Measurements from ENCODE around the gene CATSPERE. TPM values are rescaled to one million over a fixed set of nuclear protein-coding genes. Genes with fewer than 3 reads are reported as not detected.

CATSPERE gene
- total RNA-seq, 4 donors from 2014 or later: 0.98 to 3.1 (median 1.3) TPM

GRCh38 chr1:244536316-244536715 lies 75.2 kb downstream of the CATSPERE start:
- no peaks in the 10 kb centered on the region for H3K4me1 ChIP-seq

GRCh38 chr1:244545511-244545910 lies 84.4 kb downstream of the CATSPERE start:
- Histone ChIP-seq H3K4me3 (no peak overlapping the region), H3K27ac (no peak overlapping the region), H3K9me3 (peaks cover 0 to 60% (median 9%) of the 10 kb centered on the region in 4 donors), H3K36me3 (no peaks in the 10 kb centered on the region), H3K27me3 (no peaks in the 10 kb centered on the region), H3K4me1 (no peaks in the 10 kb centered on the region)
- WGBS, 2 donors: 61 to 64% methylated on average over 1 of the region's 1 CpG
- no peak for DNase-seq (ENCODE audit: low spot score in 2 of 2)
- TF ChIP-seq, protein P1, sequence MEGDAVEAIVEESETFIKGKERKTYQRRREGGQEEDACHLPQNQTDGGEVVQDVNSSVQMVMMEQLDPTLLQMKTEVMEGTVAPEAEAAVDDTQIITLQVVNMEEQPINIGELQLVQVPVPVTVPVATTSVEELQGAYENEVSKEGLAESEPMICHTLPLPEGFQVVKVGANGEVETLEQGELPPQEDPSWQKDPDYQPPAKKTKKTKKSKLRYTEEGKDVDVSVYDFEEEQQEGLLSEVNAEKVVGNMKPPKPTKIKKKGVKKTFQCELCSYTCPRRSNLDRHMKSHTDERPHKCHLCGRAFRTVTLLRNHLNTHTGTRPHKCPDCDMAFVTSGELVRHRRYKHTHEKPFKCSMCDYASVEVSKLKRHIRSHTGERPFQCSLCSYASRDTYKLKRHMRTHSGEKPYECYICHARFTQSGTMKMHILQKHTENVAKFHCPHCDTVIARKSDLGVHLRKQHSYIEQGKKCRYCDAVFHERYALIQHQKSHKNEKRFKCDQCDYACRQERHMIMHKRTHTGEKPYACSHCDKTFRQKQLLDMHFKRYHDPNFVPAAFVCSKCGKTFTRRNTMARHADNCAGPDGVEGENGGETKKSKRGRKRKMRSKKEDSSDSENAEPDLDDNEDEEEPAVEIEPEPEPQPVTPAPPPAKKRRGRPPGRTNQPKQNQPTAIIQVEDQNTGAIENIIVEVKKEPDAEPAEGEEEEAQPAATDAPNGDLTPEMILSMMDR (IDR thresholded peaks at IDR 0.05): no peak
- TF ChIP-seq POLR2A (IDR thresholded peaks at IDR 0.05) (no peak), EP300 (IDR thresholded peaks at IDR 0.05) (no peak)

More at GRCh38 chr1:244536316-244536715, 75.2 kb downstream of the CATSPERE start:
- H3K36me3 ChIP-seq: peaks cover 0 to 20% (median 0%) of the 10 kb centered on the region in 3 donors
- DNase-seq (ENCODE audit: low spot score in 2 of 2): no peak
- no peak overlapping the region for H3K4me3 ChIP-seq
- no peaks in the 10 kb centered on the region for H3K27me3 ChIP-seq
- H3K27ac ChIP-seq: no peak overlapping the region
- TF ChIP-seq, protein P1 (IDR thresholded peaks at IDR 0.05): no peak
- TF ChIP-seq EP300 (IDR thresholded peaks at IDR 0.05): no peak
- no peak for TF ChIP-seq POLR2A (IDR thresholded peaks at IDR 0.05)
- peaks cover 0 to 42% (median 4%) of the 10 kb centered on the region in 4 donors for H3K9me3 ChIP-seq
- WGBS, 2 donors: 61 to 80% methylated on average over 10 of the region's 10 CpGs

GRCh38 chr1:244548558-244549115 lies 87.6 kb downstream of the CATSPERE start:
- H3K4me3 ChIP-seq: no peak overlapping the region
- no peak for DNase-seq (ENCODE audit: low spot score in 2 of 2)
- H3K9me3 ChIP-seq: peaks cover 0 to 62% (median 9%) of the 10 kb centered on the region in 4 donors
- WGBS, 2 donors: 75 to 80% methylated on average over 2 of the region's 2 CpGs
- TF ChIP-seq EP300 (IDR thresholded peaks at IDR 0.05): no peak
- no peak for TF ChIP-seq POLR2A (IDR thresholded peaks at IDR 0.05)
- TF ChIP-seq, protein P1 (IDR thresholded peaks at IDR 0.05): no peak
- no peaks in the 10 kb centered on the region for H3K27me3 ChIP-seq
- H3K36me3 ChIP-seq: no peaks in the 10 kb centered on the region
- no peaks in the 10 kb centered on the region for H3K4me1 ChIP-seq
- H3K27ac ChIP-seq: no peak overlapping the region

GRCh38 chr1:244552336-244552735 lies 91.3 kb downstream of the CATSPERE start:
- no peak for DNase-seq (ENCODE audit: low spot score in 2 of 2)
- Histone ChIP-seq H3K4me3 (no peak overlapping the region), H3K27me3 (no peaks in the 10 kb centered on the region), H3K4me1 (no peaks in the 10 kb centered on the region), H3K27ac (no peak overlapping the region), H3K36me3 (no peaks in the 10 kb centered on the region), H3K9me3 (peaks cover 0 to 53% (median 6%) of the 10 kb centered on the region in 4 donors)
- no peak for TF ChIP-seq EP300 (IDR thresholded peaks at IDR 0.05)
- TF ChIP-seq, protein P1 (IDR thresholded peaks at IDR 0.05): no peak
- no peak for TF ChIP-seq POLR2A (IDR thresholded peaks at IDR 0.05)
- WGBS, 2 donors: 70 to 77% methylated on average over 6 of the region's 6 CpGs

- Histone ChIP-seq H3K36me3 (peaks cover 0 to 20% (median 0%) of the 10 kb centered on the region in 3 donors), H3K27me3 (no peaks in the 10 kb centered on the region), H3K4me3 (no peak overlapping the region), H3K4me1 (no peaks in the 10 kb centered on the region), H3K27ac (no peak overlapping the region), H3K9me3 (peaks cover 0 to 44% (median 4%) of the 10 kb centered on the region in 4 donors)
- TF ChIP-seq EP300 (IDR thresholded peaks at IDR 0.05) (no peak), POLR2A (IDR thresholded peaks at IDR 0.05) (no peak)
- TF ChIP-seq, protein P1 (IDR thresholded peaks at IDR 0.05): no peak
- no peak for DNase-seq (ENCODE audit: low spot score in 2 of 2)
- WGBS, 2 donors: 88 to 89% methylated on average over 1 of the region's 1 CpG
Measured at GRCh38 chr1:244556263-244556662, 95.2 kb downstream of the CATSPERE start.
